ENCODE results near the gene HMGCR. TPM values are rescaled to one million over a fixed set of nuclear protein-coding genes. Genes with fewer than 3 reads are reported as not detected.

HMGCR gene
- total and polyA plus RNA-seq, 9 of the 15 experiments (the other 6 are each of a cell fraction or from before 2014, with no cell fraction given): 29.5 to 155 (median 61.5) TPM

- Histone ChIP-seq H3K9ac (ENCODE audit: insufficient read depth in 1 of 2, low read depth in 2 of 2, low read length in 2 of 2) (no peak overlapping the region), H4K20me1 (replicated peaks; ENCODE audit: control insufficient read depth, insufficient read depth, low read length) (no peaks in the 10 kb centered on the region), H3K27ac (ENCODE audit: extremely low read depth, low read depth, low read length) (no peak overlapping the region), H3K9me1 (ENCODE audit: control insufficient read depth, insufficient read depth, low read length) (no peaks in the 10 kb centered on the region), H3K4me1 (replicated peaks in 1 of 2; ENCODE audit: control insufficient read depth in 2 of 2, insufficient read depth in 2 of 2, low read length in 2 of 2) (no peaks in the 10 kb centered on the region), H2AFZ (ENCODE audit: low read depth, low read length) (no peak overlapping the region), H3K4me2 (ENCODE audit: insufficient read depth, low read length) (no peak overlapping the region), H3K36me3 (ENCODE audit: control insufficient read depth, insufficient read depth, low read length) (peaks cover 4% of the 10 kb centered on the region; the same call in 2 of the 3 replicates), H3K27me3 (ENCODE audit: control insufficient read depth in 2 of 2, insufficient read depth in 2 of 2, low read length in 2 of 2) (no peaks in the 10 kb centered on the region), H3K9me3 (replicated peaks; ENCODE audit: control insufficient read depth, insufficient read depth, low read depth, low read length) (no peaks in the 10 kb centered on the region), H3K4me3 (no peak overlapping the region), H3K79me2 (ENCODE audit: control insufficient read depth, insufficient read depth, low read length) (no peaks in the 10 kb centered on the region)
- FAIRE-seq (no peak), ATAC-seq (peak; percentile 35; the same call in 1 of the 3 replicates), DNase-seq (ENCODE audit: extremely low read depth in 1 of 4, low spot score in 3 of 4) (no peak)
- in situ Hi-C loops (cut with MboI) (no loop called here), intact Hi-C loops (cut with micrococcal nuclease) (no loop called here)
- WGBS (ENCODE audit: insufficient coverage, low coverage, missing lambda C conversion rate): 6% methylated on average over 3 of the region's 3 CpGs
- POLR2A ChIA-PET: no interaction called here
- peak; percentile 69; the same call in 1 of the 2 replicates for TF ChIP-seq ATF3 (IDR thresholded peaks at IDR 0.05)
- TF ChIP-seq ATF3 (CRISPR knock-in tag; conservative IDR thresholded peaks at IDR 0.05): no peak
- TF ChIP-seq CEBPG (CRISPR knock-in tag; IDR thresholded peaks at IDR 0.05): peak; percentile 13; the same call in 1 of the 2 replicates
- TF ChIP-seq CEBPG (tag; conservative IDR thresholded peaks at IDR 0.05 in 1 of 2, IDR thresholded peaks at IDR 0.05 in 1 of 2): no peak; a peak in 1 of 4 replicates
- peak in 1 of 2 experiments; percentile 17; a peak in 1 of 4 replicates for TF ChIP-seq KDM1A (IDR thresholded peaks at IDR 0.05)
- no peak for TF ChIP-seq KDM2B (CRISPR knock-in tag; IDR thresholded peaks at IDR 0.05)
- TF ChIP-seq JUND (IDR thresholded peaks at IDR 0.05; ENCODE audit: borderline replicate concordance, low read depth, low read length): peak; percentile 50; the same call in 1 of the 2 replicates
- peak; percentile 26; the same call in 1 of the 3 replicates for TF ChIP-seq JUND (tag; IDR thresholded peaks at IDR 0.05; ENCODE audit: borderline replicate concordance, low read depth, low read length)
- no peak for TF ChIP-seq ZSCAN29 (IDR thresholded peaks at IDR 0.05)
- TF ChIP-seq JUN (IDR thresholded peaks at IDR 0.05; ENCODE audit: borderline replicate concordance, low read depth, low read length): 0 out of 2 replicates have a peak, but pooled peaks have one; percentile 57
- TF ChIP-seq JUN (CRISPR knock-in tag; IDR thresholded peaks at IDR 0.05; ENCODE audit: borderline replicate concordance): no peak
- peak; percentile 81 for TF ChIP-seq FOSL1 (tag; conservative IDR thresholded peaks at IDR 0.05)
- TF ChIP-seq ARID1B (IDR thresholded peaks at IDR 0.05): 0 out of 2 replicates have a peak, but pooled peaks have one; percentile 16
- BruUV-seq (replicated peaks): no TSS peak
- CTCF ChIA-PET (ENCODE audit: low intra/inter-chr PET ratio): no interaction called here
These were observed 68.3 kb downstream of the HMGCR start for GRCh38 chr5:75405296-75405695.

Other genes starting within 250 kb of the HMGCR start
- under 0.01 and 0.08 TPM in 2 replicates for gene ANKRD31, start 100.3 kb upstream of the HMGCR start, total RNA-seq (2014; rRNA removed)
- 0.06 and 0.11 TPM in 2 replicates for gene ANKRD31, start 100.3 kb upstream of the HMGCR start, total RNA-seq (2014; rRNA removed; fragmentation: Illumina TruSeq; extraction: Trizol)
- gene ANKRD31, start 100.3 kb upstream of the HMGCR start, total RNA-seq (2015; rRNA removed; fragmentation: Illumina TruSeq; extraction: Trizol): 0.04 and 0.08 TPM in 2 replicates
- 0.04 and 0.07 TPM in 2 replicates for gene ANKRD31, start 100.3 kb upstream of the HMGCR start, total RNA-seq (2021)
- 0.04 and 0.07 TPM in 2 replicates for gene ANKRD31, start 100.3 kb upstream of the HMGCR start, polyA plus RNA-seq (2011; rRNA removed)
- 0.04 and 0.06 TPM in 2 replicates for gene ANKRD31, start 100.3 kb upstream of the HMGCR start, polyA plus RNA-seq (2014; fragmentation: Illumina TruSeq; extraction: Trizol)
- gene ANKRD31, start 100.3 kb upstream of the HMGCR start, polyA plus RNA-seq (2014; fragmentation: Nextera tagmentation; extraction: Ambion mirVana): under 1 TPM; 0.03 to 0.04 TPM
- gene ANKRD31, start 100.3 kb upstream of the HMGCR start, polyA plus RNA-seq (2014; rRNA removed): 0.04 TPM in 1 of 2 replicates, not detected in the other
- 6.6 and 8.6 TPM in 2 replicates for gene CERT1, start 174.4 kb downstream of the HMGCR start, total RNA-seq (2014; rRNA removed)
- 20.8 and 26.6 TPM in 2 replicates for gene CERT1, start 174.4 kb downstream of the HMGCR start, total RNA-seq (2014; rRNA removed; fragmentation: Illumina TruSeq; extraction: Trizol)
- 20.3 and 24.5 TPM in 2 replicates for gene CERT1, start 174.4 kb downstream of the HMGCR start, total RNA-seq (2015; rRNA removed; fragmentation: Illumina TruSeq; extraction: Trizol)
- gene CERT1, start 174.4 kb downstream of the HMGCR start, total RNA-seq (2021): 19.4 and 24.7 TPM in 2 replicates
- 9.8 and 11.4 TPM in 2 replicates for gene CERT1, start 174.4 kb downstream of the HMGCR start, polyA plus RNA-seq (2011; rRNA removed)
- 16.0 and 21.6 TPM in 2 replicates for gene CERT1, start 174.4 kb downstream of the HMGCR start, polyA plus RNA-seq (2014; fragmentation: Illumina TruSeq; extraction: Trizol)
- 1 to 10 TPM; 3.4 to 5.1 TPM for gene CERT1, start 174.4 kb downstream of the HMGCR start, polyA plus RNA-seq (2014; fragmentation: Nextera tagmentation; extraction: Ambion mirVana)
- 7.7 and 8.3 TPM in 2 replicates for gene CERT1, start 174.4 kb downstream of the HMGCR start, polyA plus RNA-seq (2014; rRNA removed)
- 9.4 and 15.0 TPM in 2 replicates for gene POLK, start 174.7 kb downstream of the HMGCR start, total RNA-seq (2014; rRNA removed)
- gene POLK, start 174.7 kb downstream of the HMGCR start, total RNA-seq (2014; rRNA removed; fragmentation: Illumina TruSeq; extraction: Trizol): 26.2 and 26.4 TPM in 2 replicates
- 21.8 and 22.2 TPM in 2 replicates for gene POLK, start 174.7 kb downstream of the HMGCR start, total RNA-seq (2015; rRNA removed; fragmentation: Illumina TruSeq; extraction: Trizol)
- 15.3 and 16.5 TPM in 2 replicates for gene POLK, start 174.7 kb downstream of the HMGCR start, total RNA-seq (2021)
- 26.5 and 31.6 TPM in 2 replicates for gene POLK, start 174.7 kb downstream of the HMGCR start, polyA plus RNA-seq (2011; rRNA removed)
- gene POLK, start 174.7 kb downstream of the HMGCR start, polyA plus RNA-seq (2014; fragmentation: Illumina TruSeq; extraction: Trizol): 16.3 and 20.8 TPM in 2 replicates
- 10 to 100 TPM in 1 of 2 experiments, 1 to 10 TPM in 1; 6.1 to 11.4 TPM for gene POLK, start 174.7 kb downstream of the HMGCR start, polyA plus RNA-seq (2014; fragmentation: Nextera tagmentation; extraction: Ambion mirVana)
- gene POLK, start 174.7 kb downstream of the HMGCR start, polyA plus RNA-seq (2014; rRNA removed): 13.3 and 15.2 TPM in 2 replicates

All from K562 (cell line).